Measurements from ENCODE around the gene GUCA2B.

The GUCA2B gene

DNA sequence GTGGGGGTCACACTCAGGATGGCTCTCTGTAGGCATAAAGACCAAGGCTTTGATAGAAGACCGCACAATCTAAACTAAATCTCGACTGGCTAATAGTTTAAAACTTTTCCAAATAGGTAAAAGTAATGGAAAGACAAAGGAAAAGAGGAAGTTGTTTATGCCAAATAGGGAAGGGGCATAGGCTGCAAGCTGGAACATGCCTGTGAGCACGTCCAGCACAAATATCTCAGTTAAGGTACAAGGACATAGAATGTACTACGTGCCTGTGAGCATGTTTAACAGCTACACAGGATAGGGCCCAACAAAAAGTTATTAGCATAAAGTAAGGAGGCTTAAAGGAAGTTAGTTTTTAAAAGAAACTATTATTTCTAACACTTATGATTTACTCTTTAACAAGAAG lies 38.9 kb downstream of the GUCA2B start:
- no peak for DNase-seq

DNA sequence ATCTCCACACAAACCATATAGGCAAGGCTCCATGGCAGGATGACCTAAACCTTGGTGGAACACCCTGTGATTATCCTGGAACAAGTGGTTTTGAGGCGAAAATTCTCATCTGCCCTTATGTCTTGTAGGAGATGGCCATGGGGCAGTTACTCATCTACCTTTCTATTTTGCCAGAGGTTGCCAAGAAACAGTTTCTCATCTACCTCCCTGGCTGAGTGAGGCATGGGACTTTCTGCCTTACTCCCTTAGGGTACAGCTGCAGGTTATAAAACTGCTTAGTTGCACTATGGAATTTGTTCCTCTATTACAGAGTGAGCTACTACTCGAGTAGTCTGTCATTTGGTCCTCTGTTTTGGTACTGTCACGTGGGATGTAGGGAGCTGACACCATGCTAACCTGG lies 42.6 kb downstream of the GUCA2B start:
- DNase-seq, result no peak

DNA sequence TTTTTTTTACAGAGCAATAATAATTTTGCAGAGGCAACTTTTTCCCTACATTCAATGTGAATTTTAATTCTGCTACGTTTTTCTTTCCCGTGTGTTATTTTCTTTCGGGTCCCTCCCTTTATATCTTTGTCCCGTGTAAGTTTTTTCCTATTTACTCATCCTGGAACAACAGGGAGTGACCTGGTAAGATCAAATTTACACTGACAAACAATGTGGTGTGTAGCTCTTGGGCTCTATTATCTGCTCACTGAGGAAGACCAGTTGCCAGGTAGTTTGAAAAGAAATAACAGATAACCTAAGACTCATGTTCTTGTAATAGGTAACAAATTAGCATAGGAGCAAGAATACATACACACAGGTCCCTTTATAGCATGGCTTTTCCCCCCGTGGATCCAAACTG lies 45.0 kb downstream of the GUCA2B start:
- no peak for DNase-seq

DNA sequence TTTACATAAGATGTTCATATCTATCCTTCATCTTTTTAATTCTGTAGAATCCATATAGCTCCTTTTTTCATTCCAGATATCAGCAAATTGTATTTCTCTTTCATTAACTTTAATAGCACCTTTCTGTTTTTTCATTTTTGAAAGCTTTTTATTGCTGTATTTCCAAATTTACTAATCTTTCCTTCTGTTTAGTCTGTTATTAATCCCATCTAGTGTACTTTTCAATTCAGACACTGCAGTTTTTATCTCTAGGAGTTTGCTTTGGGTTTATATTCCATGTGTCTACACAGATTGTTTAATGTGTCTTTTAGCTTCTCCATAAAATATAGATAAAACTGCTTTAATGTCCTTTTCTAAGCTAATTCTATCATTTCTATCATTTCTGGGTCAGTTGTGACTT lies 48.8 kb downstream of the GUCA2B start:
- no peak for DNase-seq

All from NCI-H2029 (cell line).